Measurements from ENCODE around the gene CHID1. TPM values are rescaled to one million over a fixed set of nuclear protein-coding genes. Genes with fewer than 3 reads are reported as not detected.
A peak's percentile ranks its signal among the peaks of the same experiment; 100 is the strongest.

CHID1 gene
- total and polyA plus RNA-seq, 2 of the 4 experiments (the other 2 are of a cell fraction), result 34.2 to 121 TPM

DNA sequence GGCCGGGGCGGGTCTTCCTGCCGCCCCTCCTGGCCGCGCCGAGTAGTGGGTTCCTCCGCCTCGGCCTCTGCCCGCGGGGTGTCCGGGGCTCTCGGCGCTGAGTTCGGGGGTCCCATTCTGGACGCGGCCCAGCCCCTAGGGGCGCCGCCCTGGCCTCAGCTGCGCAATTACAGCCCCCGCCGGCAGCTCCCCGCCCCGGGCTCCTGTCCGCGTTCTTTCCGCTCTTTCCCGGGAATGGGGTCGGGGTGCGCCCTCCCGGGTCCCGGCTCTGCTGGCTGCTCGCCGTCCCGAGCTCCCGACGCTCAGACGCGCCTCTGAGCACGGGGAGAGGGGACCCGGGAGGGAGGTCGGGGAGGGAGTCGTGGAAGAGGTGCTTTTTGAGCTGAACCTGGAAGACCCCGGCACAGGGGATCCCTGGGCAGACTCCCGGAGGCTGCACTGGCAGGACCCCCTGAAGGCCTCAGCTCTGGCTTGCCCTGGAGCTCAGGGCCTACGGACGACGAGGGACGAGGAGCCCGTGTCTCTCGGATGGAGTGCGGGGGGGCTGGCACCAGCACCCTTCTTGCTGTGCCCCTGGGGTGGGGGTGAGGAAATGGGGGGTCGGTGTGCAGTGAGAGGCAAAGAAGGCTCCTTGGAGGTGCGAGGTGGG is 67.4 kb downstream of the CHID1 start:
- Histone ChIP-seq H4K91ac (ENCODE audit: insufficient read depth, low read depth, low read length) (peak overlapping the region; percentile 96), H3K4me2 (ENCODE audit: low read depth, low read length) (peak overlapping the region; percentile 82), H2BK5ac (ENCODE audit: low read depth, low read length, poor library complexity, severe bottlenecking) (peak overlapping the region; percentile 100), H4K5ac (ENCODE audit: low read depth, low read length) (peak overlapping the region; percentile 85), H3K14ac (replicated peaks; ENCODE audit: low read depth, low read length) (peak overlapping the region; percentile 80), H3K27ac (ENCODE audit: insufficient read depth, low read length) (peak overlapping the region; percentile 98), H2BK120ac (ENCODE audit: low read depth, low read length) (peak overlapping the region; percentile 95), H3K4me1 (ENCODE audit: control insufficient read depth, insufficient read depth, low read length) (peaks cover 35% of the 10 kb centered on the region), H2AK9ac (replicated peaks; ENCODE audit: low read depth, low read length, poor library complexity) (peak overlapping the region; percentile 99), H3K9ac (ENCODE audit: low read depth, low read length) (peak overlapping the region; percentile 80), H2AK5ac (ENCODE audit: low read depth, low read length) (peak overlapping the region; percentile 97), H3K27me3 (ENCODE audit: control insufficient read depth, insufficient read depth, low read length) (no peaks in the 10 kb centered on the region), H3K4me3 (ENCODE audit: insufficient read depth, low read depth, low read length) (peak overlapping the region; percentile 98), H3K18ac (ENCODE audit: low read depth, low read length) (peak overlapping the region; percentile 88), H3K23ac (ENCODE audit: low read depth, low read length) (peak overlapping the region; percentile 65), H3K79me1 (ENCODE audit: low read depth in 1 of 2, low read length in 2 of 2) (peaks cover 20 to 70% of the 10 kb centered on the region in 2 experiments; a peak in 3 of 4 replicates), H3K9me3 (ENCODE audit: control insufficient read depth, insufficient read depth, low read length) (no peaks in the 10 kb centered on the region), H2BK20ac (ENCODE audit: low read depth, low read length) (no peak overlapping the region), H4K8ac (ENCODE audit: low read depth in 2 of 2, low read length in 2 of 2) (peak overlapping the region; percentile 77 to 91), H3K56ac (ENCODE audit: extremely low read depth, insufficient read depth, low read length) (peak overlapping the region; percentile 92), H3K36me3 (ENCODE audit: control insufficient read depth, insufficient read depth, low read length) (peaks cover 31% of the 10 kb centered on the region), H3K4ac (ENCODE audit: low read depth, low read length) (peak overlapping the region; percentile 96), H2AFZ (replicated peaks; ENCODE audit: low read length, poor library complexity) (peak overlapping the region; percentile 69), H4K20me1 (ENCODE audit: insufficient read depth, low read length) (peaks cover 49% of the 10 kb centered on the region), H2BK15ac (ENCODE audit: low read depth, low read length) (0 out of 3 replicates have a peak overlapping the region, but pooled peaks have one; percentile 35), H3K9me1 (ENCODE audit: insufficient read depth, low read length) (peaks cover 19% of the 10 kb centered on the region)
- POLR2A ChIA-PET (ENCODE audit: unreplicated experiment), result interaction anchor here (0.6 to 1.0 kb wide), 2 partner anchors 9 to 10 kb away, joined by 3 to 4 read pairs; partner anchors contain the start of gene CD151
- in situ Hi-C loops (cut with MboI; ENCODE audit: low sequenced_read_pairs) (no loop called here), dilution Hi-C loops (cut with HindIII; ENCODE audit: low sequenced_read_pairs, unreplicated experiment) (no loop called here), intact Hi-C loops (cut with micrococcal nuclease) (loop anchor here (10.0 kb wide), 1 partner anchor 212 kb away; no protein-coding TSS in a partner anchor)
- DNase-seq (no peak), ATAC-seq (ENCODE audit: low read depth) (no peak)
- CTCF ChIA-PET, result interaction anchor here (0.9 kb wide), 1 partner anchor 8 kb away, joined by 3 read pairs; no protein-coding TSS in a partner anchor
- no TSS peak for BruUV-seq (replicated peaks)
- 0% methylated on average over 34 of the region's 53 CpGs; no CpG with 5 or more reads in 1 of the 2 experiments for WGBS, 2 experiments (ENCODE audit: extremely low coverage in 2 of 2, insufficient read length in 1 of 2)
- TF ChIP-seq FOS (IDR thresholded peaks at IDR 0.05; ENCODE audit: low read depth, low read length), result no peak
- TF ChIP-seq POLR2A (IDR thresholded peaks at IDR 0.05; ENCODE audit: low read depth, low read length), result 0 out of 2 replicates have a peak, but pooled peaks have one; percentile 28
- TF ChIP-seq MAFK (IDR thresholded peaks at IDR 0.05; ENCODE audit: low read depth, low read length), result no peak
